Activated B cell treated with CpG ODN at 0.5 μM for 24 hours (primary cell): ENCODE measurements around the gene TMEM231. TPM values are rescaled to one million over a fixed set of nuclear protein-coding genes. Genes with fewer than 3 reads are reported as not detected.
A peak's percentile ranks its signal among the peaks of the same experiment; 100 is the strongest.
"Not testable (repeated sequence)": the region's sequence is repeated elsewhere in the genome, so short reads cannot be mapped to it uniquely, and the experiment has no call there.

Experiments used
- ATAC-seq: fragments of 200-7000 bp; cut with Tn5 transposase; one replicate; pipeline ENCODE4 v1.10.0; 2021; ENCODE audit warnings: low read depth, mild to moderate bottlenecking, moderate library complexity
- CTCF ChIA-PET: fragments of 350-600 bp; sonication (Branson Sonifier 250); formaldehyde crosslinking; loops from one replicate; lab custom pipeline; 2021; ENCODE audit warnings: antibody characterized with exemption; lab: Charles Lee
- POLR2A ChIA-PET: fragments of 350-600 bp; sonication (Branson Sonifier 250); formaldehyde crosslinking; loops from one replicate; lab custom pipeline; 2021; ENCODE audit warnings: antibody characterized with exemption; lab: Charles Lee
- DNase-seq: peaks from one replicate; pipeline ENCODE4 v3.0.0; 2022
- H3K27ac Mint-ChIP-seq: one replicate; pipeline ENCODE4 v1.8.0; 2020; ENCODE audit warnings: mixed read lengths
- H3K27me3 Mint-ChIP-seq: one replicate; pipeline ENCODE4 v1.8.0; 2021; ENCODE audit warnings: mixed read lengths
- H3K36me3 Mint-ChIP-seq: one replicate; pipeline ENCODE4 v1.8.0; 2021; ENCODE audit warnings: low read depth, mixed read lengths
- H3K4me1 Mint-ChIP-seq: one replicate; pipeline ENCODE4 v1.8.0; 2021; ENCODE audit warnings: mixed read lengths
- H3K4me3 Mint-ChIP-seq: one replicate; pipeline ENCODE4 v1.8.0; 2020; ENCODE audit warnings: mild to moderate bottlenecking, mixed read lengths
- H3K9me3 Mint-ChIP-seq: one replicate; pipeline ENCODE4 v1.8.0; 2020; ENCODE audit warnings: mixed read lengths
- CTCF ChIP-seq: fragments of 200-600 bp; IDR thresholded peaks from one replicate; pipeline ENCODE4 v1.8.0; 2022; ENCODE audit warnings: antibody characterized with exemption, mild to moderate bottlenecking
- intact Hi-C: fragments of 100-400 bp; cut with micrococcal nuclease; formaldehyde crosslinking; loops from one replicate; pipeline ENCODE4 v1.15.1; 2024
- total RNA-seq: library from RNA; stranded (reverse); gene quantifications from 2 replicates; pipeline ENCODE4 v1.2.3, GENCODE V29; 2022

The TMEM231 gene
- total RNA-seq, 1 donor from 2014 or later: 4.1 TPM

- CTCF ChIA-PET: interaction anchor here (0.6 to 1.8 kb wide), 3 partner anchors 27 to 39 kb away, joined by 3 read pairs; no protein-coding TSS in a partner anchor
- intact Hi-C loops: loop anchor here (1.0 to 10.0 kb wide), 2 partner anchors 315 to 351 kb away; no protein-coding TSS in a partner anchor
Observed at GRCh38 chr16:75550211-75550662, 5.8 kb downstream of the TMEM231 start.

GRCh38 chr16:75548456-75548855, 7.6 kb downstream of the TMEM231 start:
- ATAC-seq, DNase-seq, H3K9me3 Mint-ChIP-seq, intact Hi-C loops, H3K27me3 Mint-ChIP-seq, H3K36me3 Mint-ChIP-seq, POLR2A ChIA-PET, H3K4me3 Mint-ChIP-seq, H3K27ac Mint-ChIP-seq: not testable (repeated sequence)
- peaks cover 11% of the 10 kb centered on the region for H3K4me1 Mint-ChIP-seq
- CTCF ChIA-PET: interaction anchor here (1.8 kb wide), 1 partner anchor 31 kb away, joined by 3 read pairs; no protein-coding TSS in a partner anchor

More at GRCh38 chr16:75550211-75550662, 5.8 kb downstream of the TMEM231 start:
- no peak for DNase-seq
- Mint-ChIP-seq H3K27me3 (no peaks in the 10 kb centered on the region), H3K4me1 (peaks cover 13% of the 10 kb centered on the region), H3K9me3 (no peaks in the 10 kb centered on the region), H3K36me3 (peaks cover under 1% of the 10 kb centered on the region), H3K4me3 (no peak overlapping the region), H3K27ac (no peak overlapping the region)
- ATAC-seq: peak; percentile 84
- no peak for TF ChIP-seq CTCF
- POLR2A ChIA-PET: no interaction called here

- H3K4me1 Mint-ChIP-seq: peaks cover 11% of the 10 kb centered on the region
- CTCF ChIA-PET: no interaction called here
- TF ChIP-seq CTCF: no peak
Observed at GRCh38 chr16:75546293-75546692, 9.8 kb downstream of the TMEM231 start.

GRCh38 chr16:75545879-75546278, 10.2 kb downstream of the TMEM231 start:
- DNase-seq, CTCF ChIA-PET, POLR2A ChIA-PET, H3K27ac Mint-ChIP-seq, H3K27me3 Mint-ChIP-seq, H3K9me3 Mint-ChIP-seq, H3K4me3 Mint-ChIP-seq, ATAC-seq, intact Hi-C loops, H3K36me3 Mint-ChIP-seq: not testable (repeated sequence)
- H3K4me1 Mint-ChIP-seq: peaks cover 11% of the 10 kb centered on the region

More at GRCh38 chr16:75546293-75546692, 9.8 kb downstream of the TMEM231 start:
- Mint-ChIP-seq H3K27me3 (no peaks in the 10 kb centered on the region), H3K36me3 (no peaks in the 10 kb centered on the region), H3K4me3 (no peak overlapping the region), H3K27ac (no peak overlapping the region), H3K9me3 (no peaks in the 10 kb centered on the region)
- DNase-seq (no peak), ATAC-seq (no peak)
- intact Hi-C loops: no loop called here
- POLR2A ChIA-PET: no interaction called here

- H3K36me3 Mint-ChIP-seq, H3K4me1 Mint-ChIP-seq, intact Hi-C loops, CTCF ChIA-PET, ATAC-seq, H3K9me3 Mint-ChIP-seq, H3K4me3 Mint-ChIP-seq, H3K27me3 Mint-ChIP-seq, H3K27ac Mint-ChIP-seq, POLR2A ChIA-PET, DNase-seq: not testable (repeated sequence)
Observed at GRCh38 chr16:75542462-75542861, 13.6 kb downstream of the TMEM231 start.

GRCh38 chr16:75541236-75541635, 14.8 kb downstream of the TMEM231 start:
- Mint-ChIP-seq H3K4me3 (no peak overlapping the region), H3K9me3 (no peaks in the 10 kb centered on the region), H3K4me1 (no peaks in the 10 kb centered on the region), H3K36me3 (no peaks in the 10 kb centered on the region), H3K27ac (no peak overlapping the region), H3K27me3 (no peaks in the 10 kb centered on the region)
- intact Hi-C loops: no loop called here
- no peak for ATAC-seq
- POLR2A ChIA-PET: no interaction called here
- DNase-seq: no peak
- no peak for TF ChIP-seq CTCF
- CTCF ChIA-PET: no interaction called here

GRCh38 chr16:75538882-75539565, 17.0 kb downstream of the TMEM231 start:
- H3K27ac Mint-ChIP-seq, DNase-seq, H3K27me3 Mint-ChIP-seq, intact Hi-C loops, H3K4me1 Mint-ChIP-seq, CTCF ChIA-PET, H3K4me3 Mint-ChIP-seq, POLR2A ChIA-PET, ATAC-seq, H3K9me3 Mint-ChIP-seq, H3K36me3 Mint-ChIP-seq: not testable (repeated sequence)
